HepG2 (cell line): Measurements from ENCODE around the gene PMS1. TPM values are rescaled to one million over a fixed set of nuclear protein-coding genes. Genes with fewer than 3 reads are reported as not detected.

ENCODE experiments used
- CREB1 ChIP-seq, 2 experiments: fragments of 450-650 bp in 1 of 2; IDR thresholded peaks; 2 replicates each; pipeline ENCODE4 v1.6.1; 2016 to 2017; ENCODE audit warnings: control low read depth in 1 of 2, mild to moderate bottlenecking in 1 of 2, missing compliant biosample characterization in 1 of 2, missing genetic modification characterization in 1 of 2
- GABPA ChIP-seq, 2 experiments: IDR thresholded peaks; 2 replicates each; pipeline ENCODE4 v1.6.1; 2011 to 2016; ENCODE audit warnings: low read depth in 2 of 2, low read length in 1 of 2, missing biosample characterization in 1 of 2, missing genetic modification characterization in 1 of 2
- HES4 ChIP-seq: sonication (generic); formaldehyde crosslinking; IDR thresholded peaks from 2 replicates; pipeline ENCODE4 v1.9.0; 2021; ENCODE audit warnings: mild to moderate bottlenecking, missing genetic modification reagents, borderline replicate concordance
- HMG20B ChIP-seq: conservative IDR thresholded peaks from 2 replicates; pipeline ENCODE4 v1.6.1; 2016; ENCODE audit warnings: missing genetic modification reagents, missing compliant biosample characterization
- HNRNPLL ChIP-seq: fragments of 200-400 bp; formaldehyde crosslinking; IDR thresholded peaks from 2 replicates; pipeline ENCODE4 v1.6.1; 2017; ENCODE audit warnings: mild to moderate bottlenecking, low read depth, low read length; ENCODE audit not compliant: poor library complexity, severe bottlenecking
- KAT2B ChIP-seq: fragments of 150-350 bp; IDR thresholded peaks from 2 replicates; pipeline ENCODE4 v1.6.1; 2014; ENCODE audit warnings: low read depth, low read length, borderline replicate concordance
- MTF1 ChIP-seq: sonication (generic); formaldehyde crosslinking; IDR thresholded peaks from 2 replicates; pipeline ENCODE4 v1.5.0; 2020; ENCODE audit warnings: missing genetic modification reagents
- NFIC ChIP-seq: IDR thresholded peaks from 2 replicates; pipeline ENCODE4 v1.6.1; 2012; ENCODE audit warnings: mild to moderate bottlenecking, low read length, inconsistent platforms
- NFRKB ChIP-seq: fragments of 450-650 bp; IDR thresholded peaks from 2 replicates; pipeline ENCODE4 v1.6.1; 2017
- NR1H2 ChIP-seq: sonication (generic); formaldehyde crosslinking; IDR thresholded peaks from 2 replicates; pipeline ENCODE4 v1.8.1; 2022; ENCODE audit warnings: low read depth, missing genetic modification reagents, borderline replicate concordance
- RFX5 ChIP-seq: IDR thresholded peaks from 2 replicates; pipeline ENCODE4 v1.6.1; 2011; ENCODE audit warnings: low read depth, low read length, improper control_type of control experiment
- SMARCE1 ChIP-seq: fragments of 450-650 bp; IDR thresholded peaks from 2 replicates; pipeline ENCODE4 v1.6.1; 2017; ENCODE audit warnings: borderline replicate concordance
- SOX13 ChIP-seq, 3 experiments: fragments of 450-650 bp in 1 of 3; sonication (generic) in 1 of 3; formaldehyde crosslinking in 1 of 3; IDR thresholded peaks in 2 of 3; conservative IDR thresholded peaks in 1 of 3; 2 replicates each; pipeline versions ENCODE4 v1.5.0 to v1.6.1; 2016 to 2020; ENCODE audit warnings: antibody characterized with exemption in 1 of 3, mild to moderate bottlenecking in 1 of 3, missing compliant biosample characterization in 1 of 3, missing genetic modification reagents in 1 of 3, moderate library complexity in 1 of 3
- ZBTB34 ChIP-seq: sonication (generic); formaldehyde crosslinking; IDR thresholded peaks from 2 replicates; pipeline ENCODE4 v1.8.0; 2022; ENCODE audit warnings: mild to moderate bottlenecking, missing genetic modification reagents
- ZFYVE20 ChIP-seq: sonication (generic); formaldehyde crosslinking; IDR thresholded peaks from 2 replicates; pipeline ENCODE4 v1.8.0; 2023; ENCODE audit warnings: low read depth, mild to moderate bottlenecking, moderate library complexity, missing genetic modification reagents, borderline replicate concordance
- ZKSCAN8 ChIP-seq: IDR thresholded peaks from 2 replicates; pipeline ENCODE4 v1.6.1; 2016; ENCODE audit warnings: borderline replicate concordance, missing genetic modification reagents, missing compliant biosample characterization
- ZNF12 ChIP-seq: sonication (generic); formaldehyde crosslinking; IDR thresholded peaks from 2 replicates; pipeline ENCODE4 v1.5.0; 2020; ENCODE audit warnings: missing genetic modification reagents
- ZNF317 ChIP-seq: sonication (generic); formaldehyde crosslinking; IDR thresholded peaks from 2 replicates; pipeline ENCODE4 v1.5.0; 2020; ENCODE audit warnings: mild to moderate bottlenecking, missing genetic modification reagents
- ZNF383 ChIP-seq: sonication (generic); formaldehyde crosslinking; IDR thresholded peaks from 2 replicates; pipeline ENCODE4 v1.4.0; 2020; ENCODE audit warnings: missing genetic modification reagents, mild to moderate bottlenecking, borderline replicate concordance
- ZNF776 ChIP-seq: sonication (generic); formaldehyde crosslinking; IDR thresholded peaks from 2 replicates; pipeline ENCODE4 v1.4.0; 2020; ENCODE audit warnings: mild to moderate bottlenecking, missing genetic modification reagents
- ZXDC ChIP-seq: sonication (generic); formaldehyde crosslinking; IDR thresholded peaks from 2 replicates; pipeline ENCODE4 v1.5.0; 2020; ENCODE audit warnings: mild to moderate bottlenecking, missing genetic modification reagents
- polyA plus RNA-seq, 8 experiments: library from polyadenylated mRNA; depleted of rRNA in 3 of 8; stranded (reverse) in 7 of 8; unstranded in 1 of 8; fragments of >200 nt; fragmentation: Illumina TruSeq in 4 of 8; extraction: Trizol in 4 of 8; gene quantifications; 2 replicates each; pipeline versions ENCODE4 v1.2.1 to v1.2.3, GENCODE V29; 2011 to 2016; ENCODE audit warnings: low read depth in 4 of 8, missing spikeins in 1 of 8, mixed read lengths in 1 of 8; ENCODE audit not compliant: insufficient read depth in 1 of 8
- total RNA-seq, 5 experiments: library from RNA; depleted of rRNA; stranded (reverse); fragments of >200 nt; fragmentation: Illumina TruSeq; extraction: Trizol; gene quantifications; 2 replicates each; pipeline ENCODE4 v1.2.3, GENCODE V29; 2016; ENCODE audit warnings: low read depth in 1 of 5
- TF ChIP-seq, protein P1 (sequence below): sonication (generic); formaldehyde crosslinking; IDR thresholded peaks from 2 replicates; pipeline ENCODE4 v1.5.1; 2020; ENCODE audit warnings: missing genetic modification reagents, mild to moderate bottlenecking, borderline replicate concordance
- TF ChIP-seq, protein P2 (sequence below): fragments of 450-650 bp; IDR thresholded peaks from 2 replicates; pipeline ENCODE4 v1.6.1; 2017
- TF ChIP-seq, protein P3 (sequence below): sonication (generic); formaldehyde crosslinking; IDR thresholded peaks from 2 replicates; pipeline ENCODE4 v1.4.0; 2020; ENCODE audit warnings: mild to moderate bottlenecking, missing genetic modification reagents

The PMS1 gene
- total and polyA plus RNA-seq, 2 of the 13 experiments (the other 11 are each of a cell fraction or from before 2014, with no cell fraction given), result 14.6 to 39.9 TPM

- TF ChIP-seq HNRNPLL, result no peak
- no peak for TF ChIP-seq ZXDC (CRISPR knock-in tag)
- TF ChIP-seq NFIC, result peak; percentile 25; the same call in 1 of the 2 replicates
- TF ChIP-seq ZKSCAN8 (CRISPR knock-in tag), result no peak
- TF ChIP-seq NFRKB, result no peak
- TF ChIP-seq RFX5, result no peak; the same call in 1 of the 2 replicates
- TF ChIP-seq ZNF776, result no peak
- TF ChIP-seq NR1H2 (CRISPR knock-in tag), result no peak
- TF ChIP-seq SOX13 (IDR thresholded peaks at IDR 0.05), result no peak
- TF ChIP-seq SOX13 (CRISPR knock-in tag; conservative IDR thresholded peaks at IDR 0.05 in 1 of 2, IDR thresholded peaks at IDR 0.05 in 1 of 2), result no peak; a peak in 1 of 4 replicates
- TF ChIP-seq HMG20B (CRISPR knock-in tag), result no peak
- no peak for TF ChIP-seq ZNF12 (CRISPR knock-in tag)
- TF ChIP-seq ZBTB34 (CRISPR knock-in tag), result no peak
- TF ChIP-seq GABPA (IDR thresholded peaks at IDR 0.05; ENCODE audit: low read depth, low read length), result peak; percentile 43; the same call in 1 of the 2 replicates
- TF ChIP-seq GABPA (CRISPR knock-in tag; IDR thresholded peaks at IDR 0.05; ENCODE audit: low read depth), result peak; percentile 88
- no peak for TF ChIP-seq CREB1 (IDR thresholded peaks at IDR 0.05)
- TF ChIP-seq CREB1 (CRISPR knock-in tag; IDR thresholded peaks at IDR 0.05), result no peak
- TF ChIP-seq, protein P1, sequence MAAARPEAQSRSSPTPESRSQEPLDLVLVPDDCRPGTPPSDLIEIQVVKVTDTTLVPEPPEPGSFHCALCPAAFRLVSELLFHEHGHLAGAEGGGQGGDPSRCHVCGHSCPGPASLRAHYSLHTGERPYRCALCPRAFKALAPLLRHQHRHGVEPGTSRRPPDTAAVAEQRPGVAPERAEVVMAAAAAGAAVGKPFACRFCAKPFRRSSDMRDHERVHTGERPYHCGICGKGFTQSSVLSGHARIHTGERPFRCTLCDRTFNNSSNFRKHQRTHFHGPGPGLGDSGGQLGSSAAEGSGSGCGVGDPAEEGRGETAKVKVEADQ, result no peak
- TF ChIP-seq ZNF317 (CRISPR knock-in tag), result 0 out of 2 replicates have a peak, but pooled peaks have one; percentile 73
- TF ChIP-seq MTF1, result no peak
- TF ChIP-seq, protein P2, sequence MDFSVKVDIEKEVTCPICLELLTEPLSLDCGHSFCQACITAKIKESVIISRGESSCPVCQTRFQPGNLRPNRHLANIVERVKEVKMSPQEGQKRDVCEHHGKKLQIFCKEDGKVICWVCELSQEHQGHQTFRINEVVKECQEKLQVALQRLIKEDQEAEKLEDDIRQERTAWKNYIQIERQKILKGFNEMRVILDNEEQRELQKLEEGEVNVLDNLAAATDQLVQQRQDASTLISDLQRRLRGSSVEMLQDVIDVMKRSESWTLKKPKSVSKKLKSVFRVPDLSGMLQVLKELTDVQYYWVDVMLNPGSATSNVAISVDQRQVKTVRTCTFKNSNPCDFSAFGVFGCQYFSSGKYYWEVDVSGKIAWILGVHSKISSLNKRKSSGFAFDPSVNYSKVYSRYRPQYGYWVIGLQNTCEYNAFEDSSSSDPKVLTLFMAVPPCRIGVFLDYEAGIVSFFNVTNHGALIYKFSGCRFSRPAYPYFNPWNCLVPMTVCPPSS, result no peak
- no peak for TF ChIP-seq SMARCE1
- TF ChIP-seq, protein P3, sequence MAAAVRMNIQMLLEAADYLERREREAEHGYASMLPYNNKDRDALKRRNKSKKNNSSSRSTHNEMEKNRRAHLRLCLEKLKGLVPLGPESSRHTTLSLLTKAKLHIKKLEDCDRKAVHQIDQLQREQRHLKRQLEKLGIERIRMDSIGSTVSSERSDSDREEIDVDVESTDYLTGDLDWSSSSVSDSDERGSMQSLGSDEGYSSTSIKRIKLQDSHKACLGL (CRISPR knock-in tag), result no peak
- no peak for TF ChIP-seq ZFYVE20
- no peak for TF ChIP-seq ZNF383
- no peak for TF ChIP-seq HES4
- no peak for TF ChIP-seq KAT2B
Observed at GRCh38 chr2:189783451-189783926, 761 bp upstream of the PMS1 start (continued).
